Activated CD8-positive, alpha-beta memory T cell treated with anti-CD3 and anti-CD28 coated beads for 36 hours (primary cell): ENCODE data around the gene ZWINT. TPM values are rescaled to one million over a fixed set of nuclear protein-coding genes. Genes with fewer than 3 reads are reported as not detected.

Experiments used
- CTCF ChIA-PET: fragments of 350-600 bp; sonication (Branson Sonifier 250); formaldehyde crosslinking; loops from one replicate; lab custom pipeline; 2021; ENCODE audit warnings: antibody characterized with exemption; lab: Charles Lee
- POLR2A ChIA-PET: fragments of 350-600 bp; sonication (Branson Sonifier 250); formaldehyde crosslinking; loops from one replicate; lab custom pipeline; 2021; ENCODE audit warnings: antibody characterized with exemption; lab: Charles Lee
- total RNA-seq, 2 experiments: library from RNA; stranded (reverse); gene quantifications; one replicate each; pipeline ENCODE4 v1.2.3, GENCODE V29; 2021

The ZWINT gene, protein sequence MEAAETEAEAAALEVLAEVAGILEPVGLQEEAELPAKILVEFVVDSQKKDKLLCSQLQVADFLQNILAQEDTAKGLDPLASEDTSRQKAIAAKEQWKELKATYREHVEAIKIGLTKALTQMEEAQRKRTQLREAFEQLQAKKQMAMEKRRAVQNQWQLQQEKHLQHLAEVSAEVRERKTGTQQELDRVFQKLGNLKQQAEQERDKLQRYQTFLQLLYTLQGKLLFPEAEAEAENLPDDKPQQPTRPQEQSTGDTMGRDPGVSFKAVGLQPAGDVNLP
- 100 to 1,000 TPM; 116 to 119 TPM for total RNA-seq

DNA sequence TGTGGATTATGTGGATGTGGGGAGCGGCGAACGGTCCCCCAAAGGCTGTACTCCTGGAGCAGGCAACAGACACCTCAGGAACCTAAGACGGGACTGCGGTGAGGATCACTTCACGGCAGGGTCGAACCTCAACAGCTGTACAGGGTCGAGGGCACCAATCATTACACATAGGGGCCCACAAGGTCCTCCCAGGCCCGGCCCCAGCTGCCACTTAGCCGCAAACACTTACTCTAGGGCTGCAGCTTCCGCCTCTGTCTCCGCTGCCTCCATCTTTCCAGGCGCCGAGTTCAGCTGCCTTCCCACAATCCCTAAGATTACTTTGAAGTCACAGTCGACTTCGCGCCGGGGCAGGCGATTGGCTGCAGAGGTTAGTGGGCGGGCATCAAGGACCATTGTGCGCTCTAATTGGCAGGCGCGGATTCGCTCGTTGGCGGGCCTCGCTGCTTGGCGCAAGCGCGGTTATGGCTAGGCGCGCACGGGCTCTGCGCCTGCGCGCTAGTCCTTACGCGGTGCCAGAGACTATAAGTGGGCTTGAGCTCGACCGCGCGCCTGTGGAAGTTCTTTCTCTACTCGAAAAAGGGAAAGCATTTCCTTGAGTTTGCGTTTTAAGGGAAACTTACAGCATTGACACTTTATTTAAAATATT lies at the start of gene ZWINT:
Gene ZWINT, minus strand, starts transcription at position 293 of the 646 bp plus-strand sequence. Its CDS starts 23 bp downstream, at position 270.
- POLR2A ChIA-PET, result no interaction called here

DNA sequence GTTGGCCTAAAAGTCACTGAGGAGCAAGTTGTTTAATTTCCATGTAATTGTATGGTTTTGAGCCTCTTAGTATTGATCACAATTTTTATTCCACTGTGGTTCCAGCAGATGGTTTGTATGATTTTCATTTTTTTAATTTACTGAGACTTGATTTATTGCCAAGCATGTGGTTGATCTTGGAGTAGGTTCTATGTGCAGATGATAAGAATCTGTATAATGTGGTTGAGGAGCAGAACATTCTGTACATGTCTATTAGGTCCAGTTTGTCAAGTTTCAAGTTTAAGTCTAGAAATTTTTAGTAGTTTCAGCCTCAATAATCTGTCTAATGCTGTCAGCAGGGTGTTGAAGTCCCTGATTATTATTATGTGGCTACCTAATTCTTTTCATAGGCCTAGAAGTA lies 22.7 kb upstream of the ZWINT start:
- ChIA-PET POLR2A (no interaction called here), CTCF (no interaction called here)

More for the DNA sequence above, at the start of gene ZWINT:
- CTCF ChIA-PET, result no interaction called here

DNA sequence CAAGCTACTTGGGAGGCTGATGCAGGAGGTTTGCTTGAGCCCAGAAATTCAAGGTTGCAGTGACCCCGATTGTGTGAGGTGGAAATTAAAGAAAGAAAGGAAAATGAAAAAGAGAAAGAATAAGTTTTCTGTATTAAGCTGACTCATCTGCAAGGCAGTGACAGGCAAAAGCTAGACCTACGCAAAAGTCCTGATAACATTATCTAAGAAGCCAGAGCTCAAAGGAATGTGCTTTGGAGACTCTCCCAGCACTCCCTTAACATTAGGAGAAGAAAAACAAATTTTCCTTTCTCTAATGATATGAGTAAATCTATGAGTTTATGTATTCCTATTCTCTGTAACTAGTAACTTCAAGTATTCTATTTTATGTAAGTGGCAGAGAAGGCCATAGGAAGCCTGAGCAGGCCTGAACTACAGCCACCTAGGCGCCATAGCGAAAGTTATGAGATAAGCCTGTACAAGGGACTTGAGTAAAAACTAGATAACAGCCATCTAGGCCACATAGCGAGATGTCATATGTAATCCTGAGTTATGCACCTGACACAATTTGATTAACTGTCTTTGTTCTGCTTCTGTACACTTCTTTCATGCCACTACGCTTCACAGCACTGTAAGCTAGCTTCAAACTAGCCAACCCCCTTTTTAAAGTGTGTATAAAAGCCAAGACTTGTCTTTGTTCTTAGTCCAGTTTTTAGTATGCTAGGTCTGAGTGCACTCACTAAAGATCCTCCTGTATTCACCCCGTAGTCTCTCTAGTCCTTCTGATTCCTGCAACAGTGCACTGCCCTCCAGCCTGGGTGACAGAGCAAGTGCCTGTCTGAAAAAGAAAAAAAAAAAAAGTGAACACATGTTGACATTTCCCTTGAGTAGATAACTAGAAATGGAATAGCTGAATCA lies 9.4 kb upstream of the ZWINT start:
- POLR2A ChIA-PET, result no interaction called here
- CTCF ChIA-PET, result no interaction called here

DNA sequence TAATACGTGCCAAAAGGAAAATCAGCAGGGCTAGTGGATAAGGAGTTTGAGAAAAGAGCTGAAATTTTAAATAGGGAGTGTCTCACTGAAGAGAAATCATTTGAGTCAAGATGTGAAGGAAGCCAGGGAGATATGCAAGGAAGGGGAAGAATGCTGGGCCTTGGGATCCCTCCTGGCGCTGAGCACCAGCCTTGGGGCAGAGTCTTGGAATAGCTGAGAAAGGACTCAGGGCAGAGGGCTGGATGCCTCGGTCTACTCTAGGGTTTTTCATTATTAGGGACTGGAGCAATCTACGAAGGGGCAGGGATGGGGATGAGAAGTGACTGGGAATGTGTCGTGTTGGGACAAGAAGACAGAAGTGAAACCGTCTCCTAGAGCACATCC lies 484 bp downstream of the ZWINT start:
- CTCF ChIA-PET, result no interaction called here
- POLR2A ChIA-PET, result no interaction called here

DNA sequence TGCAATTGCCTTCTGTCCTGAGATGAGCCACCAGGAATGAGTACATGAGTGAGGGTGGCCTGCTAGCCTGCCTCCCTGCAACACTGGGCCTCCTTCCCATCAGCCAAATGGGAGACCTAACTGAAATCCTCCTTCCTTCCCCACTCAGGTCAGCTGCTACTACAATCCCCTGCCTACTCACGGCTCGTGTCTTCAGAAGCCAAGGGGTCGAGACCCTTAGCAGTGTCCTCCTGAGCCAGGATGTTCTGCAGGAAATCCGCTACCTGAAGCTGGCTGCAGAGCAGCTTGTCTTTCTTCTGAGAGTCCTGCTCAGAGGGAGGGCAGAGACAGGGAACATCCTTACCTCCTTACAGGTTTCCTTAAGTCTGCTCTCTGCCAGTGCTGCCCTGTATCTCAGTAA lies 1.2 kb downstream of the ZWINT start:
- ChIA-PET CTCF (no interaction called here), POLR2A (no interaction called here)

DNA sequence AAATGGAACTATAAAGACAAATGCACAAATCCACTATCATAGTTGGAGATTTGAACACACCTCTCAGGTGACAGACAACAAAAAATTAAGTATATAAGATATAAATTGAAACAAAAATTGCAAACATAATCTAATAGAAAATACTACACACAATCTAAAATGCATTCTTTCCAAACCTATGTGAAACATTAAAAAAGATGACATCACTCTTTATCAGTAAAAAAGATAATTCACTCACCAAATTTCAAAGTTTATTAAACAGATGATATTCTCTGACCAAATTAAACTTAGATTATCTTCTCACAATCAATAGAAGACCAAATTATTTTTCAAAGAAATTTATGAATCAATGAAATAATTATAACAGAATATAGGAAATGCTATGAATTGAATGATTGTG lies 4.0 kb downstream of the ZWINT start:
- ChIA-PET POLR2A (no interaction called here), CTCF (no interaction called here)

DNA sequence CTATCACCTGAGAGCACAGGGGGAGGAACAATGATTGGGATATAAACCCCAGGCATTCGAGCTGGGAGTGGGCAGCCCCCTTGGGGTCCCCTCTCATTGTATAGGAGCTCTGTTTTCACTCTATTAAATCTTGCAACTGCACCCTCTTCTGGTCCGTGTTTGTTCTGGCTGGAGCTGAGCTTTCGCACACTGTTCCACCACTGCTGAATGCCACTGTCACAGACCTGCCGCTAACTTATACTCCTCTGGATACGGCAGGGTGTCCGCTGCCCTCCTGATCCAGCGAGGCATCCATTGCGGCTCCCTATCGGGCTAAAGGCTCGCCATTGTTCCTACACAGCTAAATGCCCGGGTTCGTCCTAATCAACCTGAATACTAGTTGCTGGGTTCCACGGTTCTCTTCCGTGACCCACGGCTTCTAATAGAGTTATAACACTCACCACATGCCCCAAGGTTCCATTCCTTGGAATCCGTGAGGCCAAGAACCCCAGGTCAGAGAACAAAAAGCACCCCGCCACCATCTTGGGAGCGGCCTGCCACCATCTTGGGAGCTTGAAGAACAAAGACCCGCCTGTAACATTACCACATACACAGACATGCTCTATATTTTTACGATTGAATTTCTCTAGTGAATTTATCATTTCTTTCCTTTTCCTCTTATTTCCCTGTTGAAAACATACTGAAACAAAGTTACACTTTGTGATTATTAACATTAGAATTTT lies 9.0 kb downstream of the ZWINT start:
- CTCF ChIA-PET, result no interaction called here
- POLR2A ChIA-PET, result no interaction called here

DNA sequence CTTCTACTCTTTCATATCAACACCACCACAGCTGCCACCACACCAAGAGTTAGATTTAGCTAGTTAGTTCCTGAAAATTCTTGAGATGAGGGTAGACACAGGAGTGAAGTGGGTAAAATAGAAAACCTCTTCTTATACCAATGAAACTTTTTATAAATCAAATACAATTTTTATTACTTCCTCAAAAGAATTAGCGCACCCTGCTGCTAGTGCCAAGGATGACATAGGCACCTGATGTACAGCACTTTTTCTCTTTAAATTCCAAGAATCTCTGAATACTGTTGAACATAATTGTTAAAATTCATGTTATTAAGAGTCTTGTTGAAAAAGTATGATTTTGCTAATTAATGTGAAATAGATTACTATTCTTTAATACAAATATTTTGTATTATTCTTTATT lies 11.4 kb downstream of the ZWINT start:
- ChIA-PET CTCF (no interaction called here), POLR2A (no interaction called here)

DNA sequence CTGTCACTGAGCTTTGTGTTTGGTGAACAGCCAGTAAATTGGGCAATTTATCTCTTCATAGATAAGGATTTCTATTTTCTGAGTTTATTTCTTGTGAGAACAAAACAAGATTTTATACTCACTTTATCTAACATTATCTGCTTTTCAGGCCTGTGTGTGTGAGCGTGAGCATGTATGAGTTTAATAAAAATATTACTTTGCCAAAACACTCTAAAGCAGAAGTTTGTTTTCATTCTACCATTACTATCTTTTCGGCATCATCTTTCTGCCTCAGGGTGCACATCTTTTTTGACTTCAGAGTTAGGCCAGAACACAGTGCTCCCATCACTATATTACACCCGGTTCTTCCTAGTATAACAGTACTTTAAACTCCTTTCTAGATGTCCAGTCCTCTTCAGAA lies 13.0 kb downstream of the ZWINT start:
- ChIA-PET POLR2A (no interaction called here), CTCF (no interaction called here)

DNA sequence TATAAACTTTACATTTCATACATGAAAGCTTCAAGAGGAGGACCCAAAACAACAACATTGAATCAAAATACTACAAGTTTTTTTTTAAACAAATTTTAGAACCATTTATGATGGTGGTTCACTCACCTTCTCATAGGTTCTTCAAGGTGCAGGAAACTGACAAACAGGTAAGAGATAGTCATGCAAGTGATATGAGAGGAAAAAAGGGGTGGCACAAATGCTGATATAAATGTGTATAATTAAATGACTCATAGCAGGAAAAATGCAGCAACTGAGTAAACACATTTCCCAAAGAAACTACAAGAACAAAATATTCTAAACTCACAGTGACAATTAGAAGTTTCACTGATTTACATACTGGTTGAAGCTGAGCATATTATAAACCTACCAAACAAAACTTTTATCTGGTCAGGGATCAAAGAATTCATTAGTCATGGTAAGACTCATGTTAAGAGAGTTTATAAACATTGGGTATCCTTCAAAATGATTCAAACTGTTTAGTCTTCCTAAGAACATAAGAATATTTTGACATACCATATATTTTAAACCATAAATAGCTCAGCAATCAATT lies 14.1 kb downstream of the ZWINT start:
- ChIA-PET CTCF (no interaction called here), POLR2A (no interaction called here)

DNA sequence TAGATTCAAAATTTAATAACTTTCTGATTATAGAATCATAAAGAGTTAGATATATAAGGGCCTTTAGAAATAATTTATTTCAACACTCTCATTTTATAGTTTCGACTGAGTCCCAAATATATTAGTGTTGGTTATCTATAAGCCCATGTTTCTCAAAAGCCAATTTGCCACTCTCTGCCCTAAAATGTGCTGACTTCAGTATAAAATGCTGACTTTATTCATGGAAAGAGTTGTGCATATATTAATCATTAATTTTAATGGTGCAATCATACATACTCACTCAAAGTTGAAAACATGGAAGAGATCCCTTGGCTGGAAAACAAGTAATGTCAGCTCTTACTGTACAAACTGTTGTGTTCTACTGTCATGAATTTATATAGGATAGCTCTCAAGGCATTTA lies 19.4 kb downstream of the ZWINT start:
- ChIA-PET CTCF (no interaction called here), POLR2A (no interaction called here)

DNA sequence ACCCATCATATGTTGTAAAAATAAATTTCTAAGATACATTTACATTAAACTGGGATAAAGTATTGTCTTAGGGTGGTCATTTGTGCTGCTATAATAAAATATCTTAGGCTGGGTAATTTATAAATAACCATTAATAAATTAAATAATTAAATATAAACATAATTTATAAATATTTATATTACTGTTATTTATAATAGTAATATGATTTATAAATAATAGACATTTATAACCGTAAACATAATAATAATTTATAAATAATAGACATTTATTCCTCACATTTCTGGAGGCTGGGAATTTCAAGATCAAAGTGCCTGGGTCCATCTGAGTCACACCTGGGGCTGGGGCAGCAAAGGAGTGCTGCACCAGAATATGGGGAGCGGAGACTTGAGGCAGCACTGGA lies 31.1 kb downstream of the ZWINT start:
- ChIA-PET POLR2A (no interaction called here), CTCF (no interaction called here)

DNA sequence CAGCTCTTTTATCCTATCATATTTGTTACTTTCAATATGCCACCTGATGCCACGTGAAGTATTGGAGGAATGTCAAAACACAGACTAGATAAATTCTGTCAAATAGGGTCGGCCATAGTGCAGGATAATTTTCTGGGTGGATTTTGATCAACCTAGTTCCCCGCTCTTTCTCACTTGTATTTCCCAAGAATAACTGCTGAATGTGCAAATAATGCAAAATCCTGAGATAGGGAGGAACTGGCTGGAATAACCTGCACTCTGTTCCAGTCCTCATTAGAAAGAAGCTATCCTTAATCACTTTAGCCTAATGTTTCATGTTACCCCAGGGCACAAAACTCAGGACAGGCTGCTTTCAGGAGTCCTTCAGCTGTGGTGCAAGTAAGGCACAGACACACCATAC lies 33.9 kb downstream of the ZWINT start:
- CTCF ChIA-PET, result no interaction called here
- POLR2A ChIA-PET, result no interaction called here

DNA sequence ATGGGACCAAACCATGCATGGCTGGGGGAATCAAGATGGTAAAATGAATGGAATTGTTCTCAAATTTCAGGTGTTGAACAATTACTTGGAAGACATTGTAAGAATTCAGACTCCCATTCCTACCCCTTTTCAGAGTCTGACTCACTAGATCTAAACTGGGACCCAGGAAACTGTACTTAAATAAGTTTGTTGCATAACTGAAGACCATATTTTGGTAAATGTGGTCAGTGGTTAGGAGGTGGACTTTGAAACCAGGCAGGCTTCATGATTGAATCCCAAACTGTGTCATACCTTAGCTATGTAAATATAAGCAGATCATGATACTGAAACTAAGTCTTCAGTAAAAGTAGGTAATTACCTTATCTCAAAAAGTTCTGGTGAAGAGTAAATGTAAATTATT lies 41.7 kb downstream of the ZWINT start:
- POLR2A ChIA-PET, result no interaction called here
- CTCF ChIA-PET, result no interaction called here

DNA sequence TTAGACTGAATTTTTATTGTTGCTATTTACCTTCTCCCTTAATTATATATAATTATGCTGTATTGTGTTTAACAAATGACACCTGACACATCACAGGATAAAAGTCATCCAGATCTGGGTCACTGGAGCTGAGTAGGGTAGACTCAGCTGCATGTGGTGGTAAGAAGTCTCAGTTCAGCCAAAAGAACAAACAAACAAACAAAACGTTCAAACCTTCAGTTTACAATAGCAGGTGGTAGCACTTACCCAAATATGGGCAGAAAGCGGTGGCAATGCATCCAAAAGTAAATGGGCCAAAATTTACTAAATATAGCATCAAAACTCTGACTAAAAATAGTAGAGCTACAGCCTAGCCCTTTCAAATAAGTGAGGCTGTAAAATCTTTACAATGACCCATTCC lies 42.2 kb downstream of the ZWINT start:
- ChIA-PET POLR2A (no interaction called here), CTCF (no interaction called here)

DNA sequence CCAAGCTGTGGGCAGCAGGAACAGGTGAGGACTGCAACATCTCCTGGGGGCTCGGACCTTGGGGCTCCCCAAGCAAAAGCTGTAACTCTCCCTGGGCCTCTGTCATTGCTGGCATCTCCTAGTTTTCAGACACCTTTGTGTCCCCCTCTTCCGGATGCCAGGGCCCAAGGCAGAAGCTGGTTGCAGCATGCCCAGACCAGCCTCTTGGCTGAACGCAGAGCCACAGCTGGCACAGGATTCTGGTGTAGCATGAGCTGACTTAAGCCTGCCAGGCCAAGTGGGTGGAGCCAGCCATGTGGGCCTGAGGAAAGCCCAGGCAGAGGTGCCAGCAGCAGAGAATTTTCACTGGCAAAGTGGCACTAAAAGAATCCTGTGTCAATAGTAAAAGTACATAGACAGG lies 43.5 kb downstream of the ZWINT start:
- CTCF ChIA-PET, result no interaction called here
- POLR2A ChIA-PET, result no interaction called here

DNA sequence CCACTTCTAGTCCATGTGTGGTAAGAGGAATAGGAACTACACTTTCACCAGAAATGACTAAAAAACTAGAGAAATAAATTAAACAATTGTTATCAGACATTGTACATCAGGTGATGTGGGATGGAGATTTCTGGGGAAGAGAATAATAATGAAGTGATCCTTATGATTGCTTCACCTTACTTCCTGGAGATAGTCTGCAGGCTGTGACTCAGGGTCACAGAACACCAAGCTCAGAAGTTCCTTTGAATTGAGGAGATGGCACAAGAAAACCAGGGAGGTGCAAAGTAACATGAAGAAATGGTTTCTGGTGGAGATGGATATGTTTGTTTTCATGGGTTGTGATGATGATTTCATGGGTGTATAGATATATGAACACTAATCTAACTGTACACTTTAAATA lies 44.5 kb downstream of the ZWINT start:
- ChIA-PET CTCF (no interaction called here), POLR2A (no interaction called here)
